ENCODE measurements around the gene CPSF3.
A peak's percentile ranks its signal among the peaks of the same experiment; 100 is the strongest.

CPSF3 gene

DNA sequence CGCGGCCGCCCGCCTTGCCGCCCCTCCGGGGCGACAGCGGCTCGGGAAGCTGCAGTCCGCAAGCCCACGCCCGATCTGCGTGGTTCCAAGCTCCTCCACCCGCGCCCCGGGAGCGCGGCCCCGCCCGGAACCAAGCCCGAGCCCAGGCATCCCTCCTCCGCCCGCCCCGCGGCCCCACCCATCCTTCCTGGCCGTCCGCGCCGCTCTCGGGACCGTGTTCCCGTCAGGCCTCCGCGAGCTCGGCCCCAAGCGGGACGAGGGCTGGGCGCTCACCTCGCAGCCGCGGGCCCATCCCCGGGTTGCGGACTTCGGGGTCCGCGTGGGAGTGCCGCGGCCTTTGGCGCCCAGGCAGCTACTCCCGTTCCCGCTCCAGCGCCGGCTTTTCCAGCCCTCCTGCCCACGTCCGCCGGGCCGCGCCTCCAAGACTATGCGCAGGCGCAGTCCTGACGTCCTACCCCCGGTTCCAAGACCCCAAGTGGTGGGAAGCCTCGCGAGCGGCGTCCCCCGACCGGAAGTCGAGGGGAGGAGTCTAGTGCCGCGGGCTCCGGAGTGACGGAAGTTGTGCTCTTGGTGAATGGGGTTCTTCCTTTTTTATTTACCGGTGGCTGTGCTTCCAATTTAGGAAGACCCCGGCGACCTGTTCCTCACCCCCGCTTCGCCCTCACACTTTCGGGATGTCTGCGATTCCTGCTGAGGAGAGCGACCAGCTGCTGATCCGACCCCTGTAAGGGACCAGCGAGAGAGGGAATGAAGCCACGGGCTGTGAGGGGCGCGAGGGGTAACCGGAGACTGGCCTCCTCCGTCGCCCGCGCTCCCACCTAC is at the start of gene CPSF3, which contains the start of gene ITGB1BP1:
CPSF3 (plus strand) TSS at position 555 of the 822 bp plus-strand sequence; CDS start at position 675, 120 bp downstream.
ITGB1BP1 (minus strand) TSS at position 429 of the 822 bp plus-strand sequence. CDS start 4,831 bp downstream, outside the sequence.
- DNase-seq, result peak; percentile 97

GRCh38 chr2:9374071-9374730 is 49.3 kb upstream of the CPSF3 start:
- DNase-seq, result no peak

- no peak for DNase-seq
Measured at GRCh38 chr2:9375857-9376428, 47.5 kb upstream of the CPSF3 start.

DNA sequence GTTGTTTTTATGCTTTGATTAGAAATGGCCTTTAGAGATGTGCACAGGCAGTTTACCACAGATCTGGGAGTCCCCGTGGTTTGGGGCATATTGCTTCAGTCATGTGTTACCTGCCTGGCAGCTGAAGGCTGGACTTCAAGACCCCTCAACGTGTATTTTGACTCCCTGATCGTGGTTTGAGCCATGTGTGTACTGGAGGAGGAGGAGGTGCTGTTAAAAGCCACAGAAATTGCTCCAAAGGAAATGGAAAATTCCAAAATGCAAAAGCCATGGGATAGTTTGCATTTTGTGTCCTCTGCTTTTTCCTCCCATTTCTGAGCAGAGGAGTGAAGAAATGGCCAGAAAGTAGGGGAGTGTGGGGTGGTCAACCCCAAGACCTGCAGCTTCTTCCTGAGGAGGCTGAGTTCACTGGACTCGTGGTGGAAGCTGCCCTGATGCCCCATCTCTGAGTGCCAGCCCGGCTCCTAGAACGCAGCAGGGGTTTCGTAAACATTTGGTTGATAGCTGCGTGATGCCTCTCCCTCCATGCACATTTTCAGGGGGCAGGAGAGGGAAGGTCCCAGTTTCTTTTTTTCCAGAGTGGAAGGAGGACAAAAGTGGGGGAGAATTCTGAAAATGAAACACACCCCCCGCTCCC is 45.9 kb upstream of the CPSF3 start:
- no peak for DNase-seq

DNA sequence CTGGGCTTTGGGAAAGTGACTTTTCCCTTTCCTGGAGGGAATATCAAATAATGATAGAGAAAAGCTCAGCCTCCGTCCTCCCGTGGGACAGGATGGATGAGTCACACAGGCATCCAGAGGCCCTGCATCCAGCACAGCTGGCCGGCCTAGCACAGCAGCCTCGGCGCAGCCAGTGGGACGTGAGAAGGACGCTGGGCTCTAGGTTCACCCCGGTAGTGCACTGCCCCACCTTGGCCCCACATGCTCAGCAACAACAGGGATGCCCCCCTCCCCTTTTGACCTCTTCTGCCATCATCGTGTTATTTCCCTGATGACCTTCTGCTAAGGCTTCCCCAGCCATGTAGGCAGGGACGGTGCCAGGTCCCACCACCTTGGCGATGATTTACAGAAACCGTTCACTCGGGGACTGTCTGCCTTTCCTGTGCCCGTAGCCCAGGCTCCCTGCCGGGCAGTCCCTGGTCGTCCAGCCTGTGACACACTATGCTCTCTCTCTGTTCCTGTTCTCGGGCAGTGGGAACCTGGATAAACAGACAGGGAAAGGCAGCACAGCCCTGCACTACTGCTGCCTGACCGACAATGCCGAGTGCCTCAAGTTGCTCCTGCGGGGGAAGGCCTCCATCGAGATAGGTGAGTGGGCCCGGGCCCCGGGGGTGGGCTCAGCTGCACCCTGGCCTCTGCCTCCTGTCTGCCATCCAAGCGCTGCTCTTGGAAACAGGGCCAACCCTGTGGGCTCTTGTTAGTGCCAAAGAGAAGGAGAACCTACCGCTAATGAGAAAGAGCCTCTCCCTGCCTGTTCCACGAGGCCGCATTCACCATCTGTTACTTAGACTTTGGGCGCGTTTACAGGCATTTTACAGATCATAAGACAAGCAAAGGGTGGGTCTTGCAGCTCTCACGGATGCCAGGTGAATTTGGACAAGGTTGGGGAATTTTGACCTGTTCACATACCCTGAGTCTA is 44.7 kb upstream of the CPSF3 start:
- DNase-seq, result no peak

- no peak for DNase-seq
Measured at GRCh38 chr2:9379391-9379755, 44.1 kb upstream of the CPSF3 start.

DNA sequence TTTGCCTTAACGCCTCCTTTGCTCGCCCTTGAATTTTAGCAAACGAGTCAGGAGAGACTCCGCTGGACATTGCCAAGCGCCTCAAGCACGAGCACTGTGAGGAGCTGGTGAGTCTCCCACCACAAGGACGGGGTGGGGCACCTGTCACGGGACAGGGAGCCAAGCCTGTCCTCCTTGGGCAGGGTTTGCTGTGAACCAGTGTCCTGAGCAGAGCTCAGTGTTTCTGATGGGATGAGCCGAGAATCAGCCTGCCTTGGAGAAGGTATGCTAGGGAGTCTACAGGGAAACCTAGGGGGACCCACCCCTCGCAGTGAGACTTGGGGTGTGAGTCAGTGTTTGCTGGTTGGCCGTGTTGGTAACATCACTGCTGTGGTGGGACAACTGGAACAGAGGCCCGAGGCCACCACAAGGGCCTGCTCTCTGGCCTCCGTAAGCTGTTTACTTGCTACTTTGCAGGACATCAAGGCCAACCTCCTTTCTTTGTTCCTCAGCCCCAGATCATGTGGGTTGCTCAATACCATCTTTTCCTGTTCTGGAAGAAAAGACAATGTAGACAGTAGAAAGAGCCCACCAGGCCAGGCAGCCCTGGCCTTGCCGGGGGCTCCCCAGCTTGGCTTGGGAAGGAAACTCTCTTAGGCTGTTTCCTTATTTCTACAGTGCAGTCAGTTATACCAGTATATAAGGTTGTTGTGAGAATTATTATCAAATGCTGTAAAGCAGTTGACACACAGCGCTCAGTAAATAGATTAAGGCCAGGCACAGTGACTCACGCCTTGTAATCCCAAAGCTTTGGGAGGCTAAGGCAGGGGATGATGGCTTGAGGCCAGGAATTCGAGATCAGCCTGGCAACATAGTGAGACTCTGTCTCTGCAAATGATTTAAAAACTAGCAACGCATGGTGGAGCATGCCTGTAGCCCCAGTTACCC is 42.5 kb upstream of the CPSF3 start:
- peak; percentile 41 for DNase-seq

GRCh38 chr2:9382604-9383235 is 40.7 kb upstream of the CPSF3 start:
- DNase-seq, result no peak

- no peak for DNase-seq
Measured at GRCh38 chr2:9384521-9384920, 38.9 kb upstream of the CPSF3 start.

- DNase-seq, result no peak
Measured at GRCh38 chr2:9385841-9386240, 37.6 kb upstream of the CPSF3 start.

DNA sequence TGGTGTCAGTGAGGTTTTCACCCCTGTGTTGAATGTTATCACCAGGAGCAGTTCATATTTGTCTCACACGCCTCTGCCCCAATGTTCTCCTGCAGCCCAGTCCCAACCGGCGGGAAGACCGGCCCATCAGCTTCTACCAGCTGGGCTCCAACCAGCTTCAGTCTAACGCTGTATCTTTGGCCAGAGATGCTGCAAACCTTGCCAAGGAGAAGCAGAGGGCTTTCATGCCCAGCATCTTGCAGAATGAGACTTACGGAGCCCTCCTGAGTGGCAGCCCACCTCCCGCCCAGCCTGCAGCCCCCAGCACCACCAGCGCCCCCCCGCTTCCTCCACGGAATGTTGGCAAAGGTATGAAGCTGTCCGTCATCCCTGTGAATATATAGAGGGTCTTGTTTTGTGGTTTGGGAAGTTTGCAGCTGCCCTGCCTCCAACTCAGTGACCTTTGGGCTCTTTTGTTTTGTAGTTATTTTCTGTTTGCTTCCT is 35.2 kb upstream of the CPSF3 start:
- DNase-seq, result no peak

DNA sequence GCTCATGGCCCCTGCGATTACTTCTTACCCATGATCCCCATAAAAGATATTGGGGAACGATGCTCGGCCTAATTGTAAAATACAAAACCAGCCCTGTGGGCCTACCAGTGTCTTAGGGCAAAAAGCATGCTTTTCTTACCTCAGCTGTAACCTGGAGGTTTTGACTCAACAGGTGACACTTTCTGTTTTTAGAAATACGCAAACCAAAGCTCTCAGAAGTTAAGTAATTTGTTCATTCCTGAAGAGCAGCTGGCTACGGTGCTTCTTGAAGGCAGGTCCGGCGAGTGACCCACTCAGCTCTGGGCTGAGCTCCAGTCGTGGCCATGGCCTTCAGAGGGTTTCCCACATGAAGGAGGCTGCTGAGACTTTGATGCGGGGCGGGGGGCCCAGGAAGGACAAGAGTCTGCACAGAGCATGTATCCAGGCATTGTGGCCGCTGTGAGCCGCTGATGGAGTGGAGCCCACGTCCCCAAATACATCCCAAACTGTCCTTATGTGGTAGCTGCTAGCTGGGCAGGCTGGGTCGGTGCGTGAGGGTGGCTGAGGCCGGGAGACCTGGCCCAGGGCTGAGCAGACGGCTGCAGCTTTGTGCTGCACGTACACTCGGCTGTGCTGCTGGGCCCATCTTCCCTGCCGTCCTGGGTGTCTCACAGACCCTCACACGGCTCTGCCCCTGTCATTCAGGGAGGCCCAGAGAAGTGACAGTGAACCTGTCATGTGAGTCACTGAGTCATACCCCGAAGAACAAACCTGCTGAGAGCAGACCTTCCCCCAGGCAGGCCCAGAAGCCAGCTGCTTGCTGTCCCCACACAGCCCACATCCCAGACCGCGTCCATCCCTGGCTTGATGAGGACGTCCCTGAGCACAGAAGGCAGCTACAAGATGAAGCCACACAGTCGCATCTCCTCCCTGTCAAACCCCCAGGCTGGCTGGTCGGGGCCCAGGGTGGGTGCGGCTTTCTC is 34.2 kb upstream of the CPSF3 start:
- no peak for DNase-seq

- no peak for DNase-seq
Measured at GRCh38 chr2:9390151-9390850, 33.2 kb upstream of the CPSF3 start.

DNA sequence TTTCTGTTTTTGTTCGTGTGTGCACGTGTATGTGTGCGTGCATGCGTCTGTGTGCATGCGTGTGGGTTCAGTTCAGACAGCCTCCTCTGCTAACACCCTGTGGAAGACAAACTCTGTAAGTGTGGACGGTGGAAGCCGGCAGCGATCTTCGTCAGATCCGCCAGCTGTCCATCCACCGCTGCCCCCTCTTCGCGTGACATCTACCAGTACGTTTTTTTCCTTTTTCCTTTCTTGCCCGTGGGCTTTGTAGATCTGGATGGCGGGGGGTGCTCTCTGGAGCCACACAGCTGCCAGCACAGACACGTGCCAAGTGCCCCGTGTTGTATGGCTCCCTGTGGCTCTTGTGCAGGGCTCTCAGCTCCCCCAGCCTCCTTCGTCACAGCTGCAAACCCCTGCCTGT is 32.5 kb upstream of the CPSF3 start:
- no peak for DNase-seq

DNA sequence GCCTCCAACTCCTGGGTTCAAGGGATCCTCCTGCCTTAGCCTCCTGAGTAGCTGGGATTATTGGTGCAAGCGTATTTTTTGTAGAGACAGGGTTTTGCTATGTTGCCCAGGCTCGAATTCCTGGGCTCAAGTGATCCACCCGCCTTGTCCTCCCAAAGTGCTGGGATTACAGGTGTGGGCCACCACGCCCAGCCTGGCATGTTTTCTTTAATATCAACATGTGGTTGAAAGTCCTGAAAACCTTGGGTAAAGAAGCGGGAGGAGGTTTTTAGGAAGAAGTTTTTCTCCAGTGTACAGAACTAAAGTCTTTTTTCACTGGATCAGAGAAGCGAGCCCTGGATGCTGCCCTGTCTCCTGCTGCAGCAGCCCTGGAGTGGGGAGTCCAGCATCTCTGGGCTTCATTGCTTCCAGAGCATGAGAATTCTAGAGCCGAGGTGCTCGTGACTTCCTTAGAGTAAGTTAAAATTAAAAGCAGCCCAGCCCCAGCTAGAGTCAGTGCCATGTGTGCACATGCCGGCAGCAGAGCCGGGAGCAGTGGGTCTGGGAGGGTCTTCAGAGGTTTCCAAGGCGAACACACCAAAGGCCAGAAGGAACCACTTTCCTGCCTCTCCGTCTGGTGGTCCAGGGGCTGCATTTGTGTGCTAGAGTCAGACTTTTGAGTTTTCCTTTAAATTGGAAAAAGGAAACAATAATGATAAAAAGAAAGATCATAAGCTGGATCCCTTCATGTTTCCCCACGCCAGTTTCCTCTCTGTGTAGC is 31.3 kb upstream of the CPSF3 start:
- no peak for DNase-seq

- no peak for DNase-seq
Measured at GRCh38 chr2:9392898-9393765, 30.3 kb upstream of the CPSF3 start.

GRCh38 chr2:9394816-9395215 is 28.6 kb upstream of the CPSF3 start:
- DNase-seq, result no peak
